GF-D8 (cell line): Measurements from ENCODE around the gene CNTNAP2.

Source experiments
- DNase-seq: peaks from one replicate; lab custom pipeline; 2025; lab: John Stamatoyannopoulos, UW

The CNTNAP2 gene

DNA sequence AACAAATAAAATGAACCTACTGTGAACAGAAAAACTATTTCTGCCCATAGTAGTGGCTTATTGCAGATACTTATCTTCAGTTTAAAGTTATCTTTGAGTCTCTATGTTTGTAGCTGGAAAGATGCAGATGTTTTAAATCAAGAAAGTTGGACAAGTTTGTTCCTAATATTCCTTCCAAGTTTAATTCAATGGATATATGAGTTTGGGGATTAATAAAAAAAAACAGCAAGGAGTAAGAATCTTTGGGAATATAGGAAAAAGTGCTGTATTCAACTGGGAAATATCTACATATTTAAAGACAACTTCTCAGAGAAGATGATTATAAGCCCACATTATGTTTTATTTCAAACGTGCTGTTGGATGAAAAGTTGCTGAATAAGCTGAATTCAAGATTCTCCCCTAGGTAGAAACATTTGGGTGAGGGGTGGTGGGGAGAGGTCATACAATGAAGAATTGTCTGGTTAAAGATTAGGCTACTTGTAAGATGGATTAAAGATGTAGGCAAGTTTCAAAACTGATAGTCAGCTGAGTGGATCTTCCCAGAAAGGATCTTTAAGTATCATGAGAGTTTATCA, 1135.2 kb downstream of the CNTNAP2 start:
- no peak for DNase-seq

- no peak for DNase-seq
Measured at GRCh38 chr7:147261693-147262092, 1145.1 kb downstream of the CNTNAP2 start.

DNA sequence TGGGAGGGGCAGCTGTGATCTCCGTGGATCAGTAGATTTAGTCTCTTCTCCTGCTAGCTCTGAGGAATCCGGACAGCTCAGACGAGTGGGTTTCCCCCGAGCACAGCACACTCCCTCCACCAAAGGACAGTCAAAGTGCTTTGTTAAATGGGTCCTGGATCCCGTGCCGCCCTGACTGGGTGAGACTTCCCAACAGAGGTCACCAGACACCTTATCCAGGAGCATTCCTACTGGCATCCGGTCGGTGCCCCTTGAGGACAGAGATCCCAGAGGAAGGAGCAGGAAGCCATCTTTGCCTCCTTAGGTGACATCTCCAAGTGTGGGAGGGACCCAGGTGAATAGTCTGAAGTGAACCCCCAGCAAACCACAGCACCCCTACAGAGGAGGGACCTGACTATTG, 1148.9 kb downstream of the CNTNAP2 start:
- no peak for DNase-seq

- no peak for DNase-seq
Measured at GRCh38 chr7:147276106-147276505, 1159.5 kb downstream of the CNTNAP2 start.

GRCh38 chr7:147276783-147277370, 1160.3 kb downstream of the CNTNAP2 start:
- DNase-seq: no peak

- DNase-seq: no peak
Measured at GRCh38 chr7:147279514-147279913, 1162.9 kb downstream of the CNTNAP2 start.

DNA sequence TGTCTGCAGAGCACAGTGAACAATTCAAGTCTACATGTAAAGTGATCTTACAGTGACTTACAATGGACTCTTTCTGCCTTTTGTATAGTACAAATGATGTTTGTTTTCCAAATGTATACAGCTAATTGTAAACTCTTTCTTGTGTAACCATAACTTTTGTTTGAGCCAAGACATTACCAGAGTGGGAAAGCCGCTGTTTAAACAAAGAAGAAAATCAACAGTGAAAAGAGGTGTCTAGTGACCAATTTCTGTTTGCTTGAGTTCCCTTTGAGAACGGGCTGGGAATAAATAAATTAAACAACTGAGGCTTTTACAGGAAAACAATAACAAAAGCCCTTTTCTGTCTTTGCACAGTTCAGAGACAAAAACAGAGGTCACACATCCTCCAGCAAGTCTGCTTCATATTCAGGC, 1163.4 kb downstream of the CNTNAP2 start:
- DNase-seq: no peak

DNA sequence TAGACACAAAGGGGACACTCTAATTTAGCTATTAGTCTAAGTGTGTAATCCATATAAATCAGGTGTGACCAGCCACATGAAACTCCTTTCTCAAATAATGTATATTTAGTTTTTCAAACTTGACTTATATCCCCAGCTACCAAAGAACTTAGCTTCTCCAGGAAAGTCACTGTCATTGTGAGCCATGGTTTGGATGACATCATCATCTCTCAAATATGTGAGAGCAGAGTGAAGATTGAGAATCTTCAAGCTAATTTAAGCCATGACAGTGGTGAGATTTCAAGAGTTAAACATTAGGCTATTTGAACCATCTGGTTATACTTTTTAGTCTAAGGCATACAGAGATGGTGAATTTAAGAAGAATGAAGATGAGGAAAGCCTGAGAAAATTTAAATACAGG, 1165.6 kb downstream of the CNTNAP2 start:
- DNase-seq: no peak

- no peak for DNase-seq
Measured at GRCh38 chr7:147296201-147296600, 1179.6 kb downstream of the CNTNAP2 start.

GRCh38 chr7:147296986-147297385, 1180.4 kb downstream of the CNTNAP2 start:
- no peak for DNase-seq

DNA sequence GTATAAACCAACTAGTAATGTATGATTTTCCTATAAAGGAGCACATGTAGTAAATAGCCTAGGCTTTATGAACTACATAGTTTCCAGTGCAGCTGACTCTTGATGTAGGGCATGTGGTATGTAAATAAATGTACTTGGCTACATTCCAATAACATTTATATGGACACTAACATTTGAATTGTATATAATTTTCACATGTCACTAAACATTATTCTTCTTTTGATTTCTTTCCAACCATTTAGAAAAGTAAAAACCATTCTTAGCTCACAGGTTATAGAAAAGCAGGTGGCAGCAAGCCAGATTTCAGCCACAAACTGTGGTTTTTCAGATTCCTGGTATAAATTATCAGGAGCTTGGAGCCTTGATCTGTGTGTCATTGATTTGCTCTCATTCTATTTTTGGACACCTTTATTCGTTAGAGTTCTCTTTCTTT, 1182.0 kb downstream of the CNTNAP2 start:
- DNase-seq: no peak

- no peak for DNase-seq
Measured at GRCh38 chr7:147300293-147300692, 1183.7 kb downstream of the CNTNAP2 start.

GRCh38 chr7:147304376-147304775, 1187.8 kb downstream of the CNTNAP2 start:
- no peak for DNase-seq

- no peak for DNase-seq
Measured at GRCh38 chr7:147305827-147306226, 1189.2 kb downstream of the CNTNAP2 start.

DNA sequence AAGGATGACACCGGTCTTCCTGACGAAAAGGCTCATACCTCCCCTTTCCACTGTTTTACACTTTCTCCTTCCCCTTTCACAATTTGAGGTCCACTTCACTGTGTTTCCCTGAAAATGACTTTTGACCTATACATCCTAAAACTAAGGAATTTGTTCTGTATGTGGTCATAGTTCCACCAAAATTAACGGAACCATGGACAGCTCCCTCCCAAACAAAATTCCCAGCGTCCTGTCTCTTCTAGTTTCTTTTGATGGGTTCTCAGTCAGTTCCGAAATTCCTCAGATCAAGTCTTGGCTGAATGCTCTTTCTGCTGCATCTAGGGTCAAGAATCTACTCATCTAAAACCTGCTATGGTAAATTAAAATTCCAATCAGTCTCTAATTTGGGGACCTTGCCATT, 1191.9 kb downstream of the CNTNAP2 start:
- DNase-seq: no peak

DNA sequence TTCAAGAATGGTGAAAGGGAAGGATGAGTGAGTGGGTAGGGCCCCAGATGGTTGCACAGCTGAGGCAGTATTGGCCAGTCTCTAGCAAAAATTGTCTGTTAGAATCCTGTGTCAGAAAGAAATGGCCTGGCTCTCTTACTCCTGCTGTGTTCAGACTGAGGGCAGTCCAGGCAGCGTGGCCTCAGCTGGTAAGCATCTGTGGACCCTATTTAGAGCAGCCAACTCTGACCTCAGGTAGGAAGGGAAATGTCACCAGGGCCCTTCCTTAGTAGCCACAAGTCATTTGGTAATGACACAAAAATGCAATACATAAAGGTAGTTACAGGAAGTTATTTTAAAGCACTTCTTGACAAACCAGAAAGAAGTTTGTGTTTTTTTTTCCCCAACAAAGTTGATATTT, 1194.7 kb downstream of the CNTNAP2 start:
- DNase-seq: no peak

DNA sequence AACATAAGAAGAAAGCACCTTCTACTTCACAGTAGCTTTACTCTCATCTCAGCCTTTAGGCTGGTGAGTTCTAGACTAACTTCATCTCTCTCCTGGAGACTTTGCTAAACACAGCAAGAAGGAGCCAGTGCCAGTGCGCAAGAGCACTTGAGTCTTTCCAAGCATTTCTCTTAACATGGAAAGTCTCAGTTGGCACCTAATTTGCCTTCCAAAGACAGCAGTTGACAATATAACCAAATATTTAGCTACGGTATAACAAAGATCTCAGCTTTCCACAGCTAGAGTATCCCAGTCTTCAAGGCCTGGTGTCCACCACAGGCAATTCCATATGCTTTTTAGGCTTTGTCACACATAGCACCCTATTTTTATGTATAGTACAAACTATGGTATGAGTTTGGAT, 1204.9 kb downstream of the CNTNAP2 start:
- no peak for DNase-seq

- DNase-seq: no peak
Measured at GRCh38 chr7:147332988-147333387, 1216.4 kb downstream of the CNTNAP2 start.

DNA sequence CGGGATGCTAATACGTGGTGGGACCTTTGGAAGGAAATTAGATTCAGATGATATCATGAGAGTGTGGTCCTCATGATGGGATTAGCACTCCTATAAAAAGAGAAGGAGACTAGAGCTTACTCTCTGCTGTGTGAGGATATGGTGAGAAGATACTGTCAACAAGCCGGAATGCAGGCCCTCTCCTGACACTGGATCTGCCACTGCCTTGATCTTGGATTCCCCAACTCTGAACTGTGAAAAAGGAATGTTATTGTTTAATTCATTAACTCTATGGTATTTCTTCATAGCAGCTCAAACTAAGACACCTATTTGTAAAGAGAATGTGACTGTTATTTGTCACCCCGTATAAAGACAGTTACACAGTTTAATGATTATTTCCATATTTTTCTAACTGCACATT, 1246.5 kb downstream of the CNTNAP2 start:
- DNase-seq: no peak

- no peak for DNase-seq
Measured at GRCh38 chr7:147376192-147376591, 1259.6 kb downstream of the CNTNAP2 start.

GRCh38 chr7:147380926-147381325, 1264.3 kb downstream of the CNTNAP2 start:
- no peak for DNase-seq

- DNase-seq: no peak
Measured at GRCh38 chr7:147394329-147394728, 1277.7 kb downstream of the CNTNAP2 start.

- DNase-seq: no peak
Measured at GRCh38 chr7:147400221-147400689, 1283.7 kb downstream of the CNTNAP2 start.

- no peak for DNase-seq
Measured at GRCh38 chr7:147400925-147401324, 1284.3 kb downstream of the CNTNAP2 start.
